HFFc6 (cell line): ENCODE data around the gene NAB1. TPM values are rescaled to one million over a fixed set of nuclear protein-coding genes. Genes with fewer than 3 reads are reported as not detected.

Source experiments
- DNase-seq: peaks from one replicate; pipeline ENCODE4 v3.0.0-alpha.2; 2018
- H3K27ac Mint-ChIP-seq: 2 replicates; pipeline ENCODE4 v1.8.0; 2020; ENCODE audit warnings: mild to moderate bottlenecking, mixed read lengths
- H3K27me3 Mint-ChIP-seq: 2 replicates; pipeline ENCODE4 v1.8.0; 2021; ENCODE audit warnings: mild to moderate bottlenecking, moderate library complexity, mixed read lengths; ENCODE audit not compliant: insufficient read depth
- H3K36me3 Mint-ChIP-seq: 2 replicates; pipeline ENCODE4 v1.8.0; 2021; ENCODE audit warnings: low read depth, mixed read lengths
- H3K4me1 Mint-ChIP-seq: 2 replicates; pipeline ENCODE4 v1.8.0; 2020; ENCODE audit warnings: low read depth, mixed read lengths
- H3K4me3 Mint-ChIP-seq: 2 replicates; pipeline ENCODE4 v1.8.0; 2020; ENCODE audit warnings: mild to moderate bottlenecking, moderate library complexity, mixed read lengths
- H3K9me3 Mint-ChIP-seq: 2 replicates; pipeline ENCODE4 v1.8.0; 2020; ENCODE audit warnings: mild to moderate bottlenecking, mixed read lengths
- CTCF ChIP-seq: fragments of 200-600 bp; sonication (generic); IDR thresholded peaks from 2 replicates; pipeline ENCODE4 v1.5.0; 2021; ENCODE audit warnings: antibody characterized with exemption, mild to moderate bottlenecking
- total RNA-seq, 6 experiments: library from RNA; stranded (reverse); fragmentation: NEBNext Ultra II Directional; extraction: Animal tissue kit (Norgen Biotek cat#: 25700); gene quantifications; 2 replicates in 1 of 6; 3 replicates in 5 of 6; pipeline ENCODE4 v1.2.3, GENCODE V29; 2021

The NAB1 gene
- total RNA-seq, 6 experiments from 2014 or later: 14.3 to 30.1 (median 25.5) TPM

- H3K4me1 Mint-ChIP-seq: peaks cover 23% of the 10 kb centered on the region
- H3K4me3 Mint-ChIP-seq: no peak overlapping the region
- TF ChIP-seq CTCF: no peak
- no peak overlapping the region for H3K27ac Mint-ChIP-seq
- no peaks in the 10 kb centered on the region for H3K27me3 Mint-ChIP-seq
- H3K9me3 Mint-ChIP-seq: no peaks in the 10 kb centered on the region
- no peak for DNase-seq
- no peaks in the 10 kb centered on the region for H3K36me3 Mint-ChIP-seq
Measured at GRCh38 chr2:190659553-190659952, 10.7 kb downstream of the NAB1 start.

- Mint-ChIP-seq H3K27me3 (no peaks in the 10 kb centered on the region; the same call in 1 of the 2 replicates), H3K27ac (no peak overlapping the region; the same call in 1 of the 2 replicates)
Measured at GRCh38 chr2:190662754-190663153, 13.9 kb downstream of the NAB1 start.

GRCh38 chr2:190663348-190663747 is 14.5 kb downstream of the NAB1 start:
- H3K4me1 Mint-ChIP-seq: peaks cover 53% of the 10 kb centered on the region
- no peak overlapping the region for H3K4me3 Mint-ChIP-seq
- peaks cover 9% of the 10 kb centered on the region for H3K9me3 Mint-ChIP-seq
- H3K36me3 Mint-ChIP-seq: peaks cover 14% of the 10 kb centered on the region
- TF ChIP-seq CTCF: no peak
- DNase-seq: no peak
- no peak overlapping the region for H3K27ac Mint-ChIP-seq
- no peaks in the 10 kb centered on the region; the same call in 1 of the 2 replicates for H3K27me3 Mint-ChIP-seq

More at GRCh38 chr2:190662754-190663153, 13.9 kb downstream of the NAB1 start:
- Mint-ChIP-seq H3K36me3 (peaks cover 14% of the 10 kb centered on the region), H3K4me3 (no peak overlapping the region), H3K4me1 (peaks cover 47% of the 10 kb centered on the region), H3K9me3 (peaks cover 9% of the 10 kb centered on the region)
- no peak for DNase-seq
- TF ChIP-seq CTCF: no peak

- Mint-ChIP-seq H3K27me3 (no peaks in the 10 kb centered on the region; the same call in 1 of the 2 replicates), H3K4me3 (0 out of 2 replicates have a peak overlapping the region, but pooled peaks have one; percentile 26), H3K9me3 (peaks cover 9% of the 10 kb centered on the region), H3K36me3 (peaks cover 14% of the 10 kb centered on the region), H3K27ac (peak overlapping the region; percentile 44), H3K4me1 (peaks cover 53% of the 10 kb centered on the region)
- no peak for TF ChIP-seq CTCF
- DNase-seq: no peak
Measured at GRCh38 chr2:190663839-190664238, 15.0 kb downstream of the NAB1 start.

- H3K4me3 Mint-ChIP-seq: 0 out of 2 replicates have a peak overlapping the region, but pooled peaks have one; percentile 26
- no peak for TF ChIP-seq CTCF
- DNase-seq: peak; percentile 43
- peaks cover 53% of the 10 kb centered on the region for H3K4me1 Mint-ChIP-seq
- H3K27me3 Mint-ChIP-seq: no peaks in the 10 kb centered on the region; the same call in 1 of the 2 replicates
- peaks cover 14% of the 10 kb centered on the region for H3K36me3 Mint-ChIP-seq
- H3K27ac Mint-ChIP-seq: peak overlapping the region; percentile 44
- H3K9me3 Mint-ChIP-seq: peaks cover 9% of the 10 kb centered on the region
Measured at GRCh38 chr2:190664240-190664639, 15.4 kb downstream of the NAB1 start.
